ENCODE measurements around the gene GSN. TPM values are rescaled to one million over a fixed set of nuclear protein-coding genes. Genes with fewer than 3 reads are reported as not detected.
A peak's percentile ranks its signal among the peaks of the same experiment; 100 is the strongest.

Gene GSN
- total and polyA plus RNA-seq, 8 donors, result 215 to 909 (median 531) TPM

GRCh38 chr9:121349009-121349408, 81.0 kb downstream of the GSN start:
- no peak for DNase-seq
- peaks cover 43 to 100% (median 80%) of the 10 kb centered on the region in 4 donors for H3K4me1 ChIP-seq

GRCh38 chr9:121350036-121350435, 82.1 kb downstream of the GSN start:
- peak overlapping the region in 4 of 5 donors; percentile 61 to 84 (median 79) for H3K27ac ChIP-seq
- H3K27me3 ChIP-seq, result no peaks in the 10 kb centered on the region
- peaks cover 19 to 78% (median 70%) of the 10 kb centered on the region in 4 donors for H3K36me3 ChIP-seq
- no peak overlapping the region for H3K4me3 ChIP-seq
- intact Hi-C loops (cut with DNase I; ENCODE audit: low total_unique reads), result no loop called here
- TF ChIP-seq CTCF (IDR thresholded peaks at IDR 0.05), result no peak
- no peak for TF ChIP-seq POLR2AphosphoS5 (IDR thresholded peaks at IDR 0.05)
- TF ChIP-seq POLR2A (IDR thresholded peaks at IDR 0.05), result no peak
- TF ChIP-seq EP300 (IDR thresholded peaks at IDR 0.05), result no peak
- no peaks in the 10 kb centered on the region for H3K9me3 ChIP-seq
- 80 to 93% (median 91%) methylated on average over 1 of the region's 1 CpG for WGBS, 5 donors
- DNase-seq, result no peak
- H3K4me1 ChIP-seq, result peaks cover 42 to 100% (median 80%) of the 10 kb centered on the region in 4 donors

More at GRCh38 chr9:121349009-121349408, 81.0 kb downstream of the GSN start:
- Histone ChIP-seq H3K36me3 (peaks cover 19 to 85% (median 76%) of the 10 kb centered on the region in 4 donors), H3K27ac (peak overlapping the region in 4 of 5 donors; percentile 21 to 77 (median 24)), H3K27me3 (no peaks in the 10 kb centered on the region), H3K4me3 (no peak overlapping the region), H3K9me3 (no peaks in the 10 kb centered on the region)
- no peak for TF ChIP-seq EP300 (IDR thresholded peaks at IDR 0.05)
- TF ChIP-seq POLR2AphosphoS5 (IDR thresholded peaks at IDR 0.05), result no peak
- TF ChIP-seq CTCF (IDR thresholded peaks at IDR 0.05), result no peak
- TF ChIP-seq POLR2A (IDR thresholded peaks at IDR 0.05), result no peak
- intact Hi-C loops (cut with DNase I; ENCODE audit: low total_unique reads), result no loop called here
- WGBS, 5 donors, result 65 to 87% (median 78%) methylated on average over 8 of the region's 8 CpGs

- WGBS, 5 donors, result 4 to 9% (median 6%) methylated on average over 2 of the region's 2 CpGs
- no peaks in the 10 kb centered on the region for H3K27me3 ChIP-seq
- peaks cover 19 to 75% (median 66%) of the 10 kb centered on the region in 4 donors for H3K36me3 ChIP-seq
- H3K9me3 ChIP-seq, result no peaks in the 10 kb centered on the region
- intact Hi-C loops (cut with DNase I; ENCODE audit: low total_unique reads), result no loop called here
- DNase-seq, result peak; percentile 77 to 91
- no peak for TF ChIP-seq POLR2A (IDR thresholded peaks at IDR 0.05)
- peak; percentile 45 to 85 (median 61) for TF ChIP-seq POLR2AphosphoS5 (IDR thresholded peaks at IDR 0.05)
- no peak for TF ChIP-seq EP300 (IDR thresholded peaks at IDR 0.05)
- peak overlapping the region; percentile 61 to 84 (median 81) for H3K27ac ChIP-seq
- peaks cover 49 to 100% (median 84%) of the 10 kb centered on the region in 4 donors for H3K4me1 ChIP-seq
- no peak overlapping the region for H3K4me3 ChIP-seq
Observed at GRCh38 chr9:121350993-121351561, 83.1 kb downstream of the GSN start.

GRCh38 chr9:121353241-121354061, 85.5 kb downstream of the GSN start:
- H3K27me3 ChIP-seq, result no peaks in the 10 kb centered on the region
- H3K4me1 ChIP-seq, result peaks cover 56 to 100% (median 88%) of the 10 kb centered on the region in 4 donors
- peaks cover 6 to 52% (median 45%) of the 10 kb centered on the region in 4 donors for H3K36me3 ChIP-seq
- peak overlapping the region in 4 of 5 donors; percentile 66 to 85 (median 80) for H3K27ac ChIP-seq
- TF ChIP-seq CTCF (IDR thresholded peaks at IDR 0.05), result no peak
- TF ChIP-seq POLR2AphosphoS5 (IDR thresholded peaks at IDR 0.05), result peak in 1 of 3 donors; percentile 17
- DNase-seq, result peak in 1 of 2 donors; percentile 61
- no peaks in the 10 kb centered on the region for H3K9me3 ChIP-seq
- 57 to 64% (median 62%) methylated on average over 9 of the region's 9 CpGs for WGBS, 5 donors
- H3K4me3 ChIP-seq, result no peak overlapping the region
- intact Hi-C loops (cut with DNase I; ENCODE audit: low total_unique reads), result no loop called here
